ENCODE measurements around the gene AKR7A2.
A peak's percentile ranks its signal among the peaks of the same experiment; 100 is the strongest.

- peak; percentile 85 to 93 (median 90) for TF ChIP-seq CTCF (IDR thresholded peaks at IDR 0.05)
- TF ChIP-seq POLR2A (IDR thresholded peaks at IDR 0.05): no peak
Observed at GRCh38 chr1:19344372-19344810, 32.4 kb upstream of the AKR7A2 start.
